OCI-LY7 (cell line): Measurements from ENCODE around the gene C1QTNF2.

Source experiments
- CTCF ChIP-seq: fragments of 200-600 bp; sonication (generic); conservative IDR thresholded peaks from 2 replicates; pipeline ENCODE4 v1.5.1; 2014; ENCODE audit warnings: mild to moderate bottlenecking, antibody characterized with exemption, low read length, moderate library complexity, mixed read lengths
- EZH2phosphoT487 ChIP-seq: fragments of 200-600 bp; sonication (generic); IDR thresholded peaks from 2 replicates; pipeline ENCODE4 v1.6.1; 2018; ENCODE audit warnings: low read depth, borderline replicate concordance, mild to moderate bottlenecking, mixed run types, antibody characterized with exemption, low read length, moderate library complexity, mixed read lengths

- TF ChIP-seq CTCF, result no peak
- TF ChIP-seq EZH2phosphoT487, result no peak
Measured at GRCh38 chr5:160377651-160378050, 7.2 kb upstream of the C1QTNF2 start.
